Osteoblast (primary cell): ENCODE data around the gene UTP4. TPM values are rescaled to one million over a fixed set of nuclear protein-coding genes. Genes with fewer than 3 reads are reported as not detected.
A peak's percentile ranks its signal among the peaks of the same experiment; 100 is the strongest.

Experiments
- DNase-seq: peaks from one replicate; pipeline ENCODE4 v3.0.0; 2011; ENCODE audit warnings: low spot score, mixed read lengths; ENCODE audit not compliant: insufficient read length; ENCODE audit errors: missing footprints
- H2AFZ ChIP-seq: 2 replicates; pipeline ENCODE4 v1.6.0; 2011; ENCODE audit warnings: mild to moderate bottlenecking, low read length
- H3K27ac ChIP-seq: 2 replicates; pipeline ENCODE4 v1.5.1; 2011; ENCODE audit warnings: mild to moderate bottlenecking, low read depth, low read length, moderate library complexity
- H3K27me3 ChIP-seq: 2 replicates; pipeline ENCODE4 v1.6.0; 2012; ENCODE audit warnings: mild to moderate bottlenecking, control low read depth, inconsistent platforms, low read length, moderate library complexity; ENCODE audit not compliant: insufficient read depth
- H3K36me3 ChIP-seq: 2 replicates; pipeline ENCODE4 v1.5.1; 2011; ENCODE audit warnings: mild to moderate bottlenecking, low read length, control low read depth, moderate library complexity; ENCODE audit not compliant: insufficient read depth
- H3K4me1 ChIP-seq: 2 replicates; pipeline ENCODE4 v1.5.1; 2011; ENCODE audit warnings: mild to moderate bottlenecking, low read length, control low read depth, moderate library complexity; ENCODE audit not compliant: insufficient read depth
- H3K4me2 ChIP-seq: 2 replicates; pipeline ENCODE4 v1.6.0; 2011; ENCODE audit warnings: mild to moderate bottlenecking, low read length; ENCODE audit not compliant: insufficient read depth
- H3K4me3 ChIP-seq: fragments of 200-600 bp; sonication (generic); 3 replicates; pipeline ENCODE4 v1.5.1; 2012; ENCODE audit warnings: mild to moderate bottlenecking, low read length, inconsistent platforms; ENCODE audit not compliant: insufficient read depth
- H3K79me2 ChIP-seq: 2 replicates; pipeline ENCODE4 v1.6.0; 2012; ENCODE audit warnings: mild to moderate bottlenecking, low read length, control low read depth, inconsistent platforms; ENCODE audit not compliant: insufficient read depth
- H3K9me3 ChIP-seq: 2 replicates; pipeline ENCODE4 v1.5.1; 2011; ENCODE audit warnings: low read depth, low read length, control low read depth
- H4K20me1 ChIP-seq: 2 replicates; pipeline ENCODE4 v1.6.0; 2012; ENCODE audit warnings: mild to moderate bottlenecking, low read length, control low read depth; ENCODE audit not compliant: insufficient read depth
- CTCF ChIP-seq: IDR thresholded peaks from 2 replicates; pipeline ENCODE4 v1.5.1; 2011; ENCODE audit warnings: mild to moderate bottlenecking, low read depth, low read length, moderate library complexity; ENCODE audit errors: extremely low read depth
- total RNA-seq: library from RNA; depleted of rRNA; stranded (reverse); fragments of >200 nt; gene quantifications from 2 replicates; pipeline ENCODE4 v1.2.3, GENCODE V29; 2012

UTP4 gene
- total RNA-seq, 1 donor, result 17.4 TPM

- Histone ChIP-seq H3K27me3 (no peaks in the 10 kb centered on the region), H3K36me3 (no peaks in the 10 kb centered on the region), H4K20me1 (no peaks in the 10 kb centered on the region), H3K4me3 (no peak overlapping the region), H3K27ac (peak overlapping the region; percentile 60), H2AFZ (no peak overlapping the region), H3K4me1 (peaks cover 37% of the 10 kb centered on the region), H3K79me2 (no peaks in the 10 kb centered on the region), H3K9me3 (no peaks in the 10 kb centered on the region), H3K4me2 (peak overlapping the region; percentile 39)
- peak; percentile 68 for DNase-seq
- no peak for TF ChIP-seq CTCF
Observed at GRCh38 chr16:69179328-69180010, 47.0 kb downstream of the UTP4 start.

GRCh38 chr16:69180011-69180338 is 47.5 kb downstream of the UTP4 start:
- Histone ChIP-seq H3K9me3 (no peaks in the 10 kb centered on the region), H4K20me1 (no peaks in the 10 kb centered on the region), H3K27ac (no peak overlapping the region), H3K4me2 (peak overlapping the region; percentile 39), H2AFZ (no peak overlapping the region), H3K4me1 (peaks cover 37% of the 10 kb centered on the region), H3K36me3 (no peaks in the 10 kb centered on the region), H3K27me3 (no peaks in the 10 kb centered on the region), H3K79me2 (no peaks in the 10 kb centered on the region), H3K4me3 (no peak overlapping the region)
- no peak for DNase-seq
- TF ChIP-seq CTCF, result no peak

GRCh38 chr16:69182730-69183416 is 50.4 kb downstream of the UTP4 start:
- Histone ChIP-seq H3K4me2 (no peak overlapping the region), H3K4me1 (peaks cover 34% of the 10 kb centered on the region), H3K4me3 (no peak overlapping the region), H3K36me3 (no peaks in the 10 kb centered on the region), H3K27ac (no peak overlapping the region), H3K79me2 (peaks cover 7% of the 10 kb centered on the region), H3K27me3 (no peaks in the 10 kb centered on the region), H3K9me3 (no peaks in the 10 kb centered on the region), H2AFZ (no peak overlapping the region), H4K20me1 (peaks cover 2% of the 10 kb centered on the region)
- TF ChIP-seq CTCF, result peak; percentile 19
- DNase-seq, result no peak

GRCh38 chr16:69186642-69187445 is 54.4 kb downstream of the UTP4 start, which contains the start of gene SNTB2:
SNTB2 (plus strand) TSS chr16:69187164; CDS start chr16:69187167, 3 bp downstream.
- H3K4me2 ChIP-seq, result peak within 1 kb of the TSS; percentile 100
- peaks cover 45% of the 10 kb centered on the region for H3K79me2 ChIP-seq
- peak within 1 kb of the TSS; percentile 73 for H2AFZ ChIP-seq
- peak within 1 kb of the TSS; percentile 96 for H3K4me3 ChIP-seq
- no peak for TF ChIP-seq CTCF
- peak; percentile 98 for DNase-seq
- no peaks in the 10 kb centered on the region for H3K27me3 ChIP-seq
- peaks cover 27% of the 10 kb centered on the region for H4K20me1 ChIP-seq
- H3K36me3 ChIP-seq, result no peaks in the 10 kb centered on the region
- H3K27ac ChIP-seq, result peak within 1 kb of the TSS; percentile 79
- H3K9me3 ChIP-seq, result no peaks in the 10 kb centered on the region
- peaks cover 38% of the 10 kb centered on the region for H3K4me1 ChIP-seq
